GM18498 (cell line): ENCODE data around the gene RAB8A.
A peak's percentile ranks its signal among the peaks of the same experiment; 100 is the strongest.

Experiments
- ATAC-seq: cut with Tn5 transposase; IDR thresholded peaks from one replicate; pipeline ENCODE4 v1.9.1; 2021; ENCODE audit warnings: mild to moderate bottlenecking, moderate library complexity; ENCODE audit not compliant: unreplicated experiment

Gene RAB8A

GRCh38 chr19:16111160-16111908 lies at the start of gene RAB8A:
Gene RAB8A (plus strand): TSS chr19:16111889. CDS start chr19:16111902, 13 bp downstream.
- ATAC-seq: peak; percentile 91

- ATAC-seq: no peak
These were observed 49.7 kb upstream of the RAB8A start for GRCh38 chr19:16061943-16062342.

- no peak for ATAC-seq
These were observed 48.9 kb upstream of the RAB8A start for GRCh38 chr19:16062789-16063188.

GRCh38 chr19:16064209-16064889 lies 47.3 kb upstream of the RAB8A start:
- ATAC-seq: no peak

- ATAC-seq: no peak
These were observed 45.0 kb upstream of the RAB8A start for GRCh38 chr19:16066611-16067104.

GRCh38 chr19:16067205-16067938 lies 44.3 kb upstream of the RAB8A start:
- no peak for ATAC-seq

GRCh38 chr19:16068696-16069259 lies 42.9 kb upstream of the RAB8A start:
- no peak for ATAC-seq

GRCh38 chr19:16069813-16070365 lies 41.8 kb upstream of the RAB8A start:
- ATAC-seq: no peak

GRCh38 chr19:16070366-16070990 lies 41.2 kb upstream of the RAB8A start:
- ATAC-seq: peak; percentile 67

- no peak for ATAC-seq
These were observed 40.5 kb upstream of the RAB8A start for GRCh38 chr19:16071072-16071691.

GRCh38 chr19:16073481-16073880 lies 38.2 kb upstream of the RAB8A start:
- no peak for ATAC-seq

GRCh38 chr19:16073988-16074387 lies 37.7 kb upstream of the RAB8A start:
- ATAC-seq: no peak

- no peak for ATAC-seq
These were observed 37.0 kb upstream of the RAB8A start for GRCh38 chr19:16074488-16075365.

- ATAC-seq: no peak
These were observed 36.1 kb upstream of the RAB8A start for GRCh38 chr19:16075430-16076153.

GRCh38 chr19:16076154-16076957 lies 35.3 kb upstream of the RAB8A start, which contains the start of gene TPM4:
Gene TPM4 (plus strand): TSS chr19:16076495. CDS start chr19:16076566, 71 bp downstream.
- peak; percentile 65 for ATAC-seq

GRCh38 chr19:16076958-16077611 lies 34.6 kb upstream of the RAB8A start:
- no peak for ATAC-seq
